Stimulated activated CD8-positive, alpha-beta memory T cell treated with anti-CD3 and anti-CD28 coated beads, Interleukin-12 subunit alpha, Interleukin-12 subunit beta, amount 100 ng/mL, for 1 hour (primary cell): ENCODE results near the gene CORO7.
A peak's percentile ranks its signal among the peaks of the same experiment; 100 is the strongest.
"Not testable (repeated sequence)": the region's sequence is repeated elsewhere in the genome, so short reads cannot be mapped to it uniquely, and the experiment has no call there.

ENCODE experiments used
- DNase-seq: peaks from one replicate; pipeline ENCODE4 v3.0.0-alpha.2; 2020; ENCODE audit warnings: low read depth

CORO7 gene

GRCh38 chr16:4353675-4354074 lies 62.7 kb downstream of the CORO7 start:
- no peak for DNase-seq

- DNase-seq, result no peak
Measured at GRCh38 chr16:4352843-4353242, 63.6 kb downstream of the CORO7 start.

GRCh38 chr16:4351880-4352279 lies 64.5 kb downstream of the CORO7 start:
- no peak for DNase-seq

- DNase-seq, result peak; percentile 97
Measured at GRCh38 chr16:4350787-4351659, 65.4 kb downstream of the CORO7 start, which contains the start of gene PAM16. TSS of gene PAM16 (minus strand) at chr16:4351321. CDS start at chr16:4351234, 87 bp downstream.

GRCh38 chr16:4350365-4350786 lies 66.0 kb downstream of the CORO7 start:
- no peak for DNase-seq

GRCh38 chr16:4349332-4349731 lies 67.1 kb downstream of the CORO7 start:
- no peak for DNase-seq

- no peak for DNase-seq
Measured at GRCh38 chr16:4347765-4348509, 68.5 kb downstream of the CORO7 start.

GRCh38 chr16:4347010-4347409 lies 69.4 kb downstream of the CORO7 start:
- DNase-seq, result no peak

- DNase-seq, result no peak
Measured at GRCh38 chr16:4345836-4346781, 70.3 kb downstream of the CORO7 start.

GRCh38 chr16:4344983-4345835 lies 71.2 kb downstream of the CORO7 start:
- no peak for DNase-seq

GRCh38 chr16:4344300-4344982 lies 72.0 kb downstream of the CORO7 start:
- DNase-seq, result not testable (repeated sequence)

- DNase-seq, result no peak
Measured at GRCh38 chr16:4342866-4343744, 73.3 kb downstream of the CORO7 start.

- DNase-seq, result no peak
Measured at GRCh38 chr16:4341250-4341649, 75.1 kb downstream of the CORO7 start.

- DNase-seq, result no peak
Measured at GRCh38 chr16:4340443-4340842, 76.0 kb downstream of the CORO7 start.

GRCh38 chr16:4339909-4340308 lies 76.5 kb downstream of the CORO7 start:
- no peak for DNase-seq

GRCh38 chr16:4339455-4339854 lies 76.9 kb downstream of the CORO7 start:
- DNase-seq, result no peak

GRCh38 chr16:4338712-4339299 lies 77.6 kb downstream of the CORO7 start:
- DNase-seq, result no peak

GRCh38 chr16:4338125-4338582 lies 78.2 kb downstream of the CORO7 start:
- DNase-seq, result no peak

- no peak for DNase-seq
Measured at GRCh38 chr16:4337540-4338088, 78.8 kb downstream of the CORO7 start.
